Natural killer cell (primary cell): Measurements from ENCODE around the gene FGD2. TPM values are rescaled to one million over a fixed set of nuclear protein-coding genes. Genes with fewer than 3 reads are reported as not detected.

ENCODE experiments used
- ATAC-seq, 3 donors: fragments of 150-1000 bp in 2 of 3; fragments of 200-7000 bp in 1 of 3; cut with Tn5 transposase; 1 replicate in 1 of 3; 2 replicates in 2 of 3; pipeline ENCODE4 v1.10.0; 2021; ENCODE audit warnings: mild to moderate bottlenecking in 2 of 3, moderate library complexity in 2 of 3
- DNase-seq, 2 donors: peaks; one replicate each; pipeline versions ENCODE4 v3.0.0 to v3.0.0-alpha.2; 2013 to 2021; ENCODE audit warnings: mixed read lengths in 1 of 2
- H3K27ac ChIP-seq: one replicate; pipeline ENCODE4 v1.5.1; 2013; ENCODE audit warnings: mild to moderate bottlenecking, low read length
- H3K27me3 ChIP-seq: one replicate; pipeline ENCODE4 v1.6.1; 2013; ENCODE audit warnings: low read length; ENCODE audit not compliant: control insufficient read depth, insufficient read depth
- H3K36me3 ChIP-seq: one replicate; pipeline ENCODE4 v1.6.1; 2013; ENCODE audit warnings: low read length; ENCODE audit not compliant: control insufficient read depth, insufficient read depth
- H3K4me1 ChIP-seq: one replicate; pipeline ENCODE4 v1.6.1; 2013; ENCODE audit warnings: low read length; ENCODE audit not compliant: control insufficient read depth, insufficient read depth
- H3K4me3 ChIP-seq: one replicate; pipeline ENCODE4 v1.5.1; 2013; ENCODE audit warnings: low read length
- H3K9me3 ChIP-seq: one replicate; pipeline ENCODE4 v1.6.1; 2013; ENCODE audit warnings: low read length; ENCODE audit not compliant: control insufficient read depth, insufficient read depth
- H3K27ac Mint-ChIP-seq, 2 donors: one replicate each; pipeline ENCODE4 v1.8.0; 2022; ENCODE audit warnings: mild to moderate bottlenecking in 2 of 2, mixed read lengths in 2 of 2, moderate library complexity in 1 of 2
- H3K27me3 Mint-ChIP-seq, 2 donors: one replicate each; pipeline ENCODE4 v1.8.0; 2022; ENCODE audit warnings: low read depth in 2 of 2, mixed read lengths in 2 of 2
- H3K36me3 Mint-ChIP-seq: one replicate; pipeline ENCODE4 v1.8.0; 2022; ENCODE audit warnings: mixed read lengths
- H3K4me1 Mint-ChIP-seq, 2 donors: one replicate each; pipeline ENCODE4 v1.8.0; 2022; ENCODE audit warnings: mixed read lengths in 2 of 2
- H3K4me3 Mint-ChIP-seq: one replicate; pipeline ENCODE4 v1.8.0; 2022; ENCODE audit warnings: mild to moderate bottlenecking, moderate library complexity, mixed read lengths
- H3K9me3 Mint-ChIP-seq, 2 donors: one replicate each; pipeline ENCODE4 v1.8.0; 2022; ENCODE audit warnings: mixed read lengths in 2 of 2
- WGBS: methylation state at CpG from one replicate; pipeline ENCODE4 v1.1.7; 2013; ENCODE audit warnings: missing lambda C conversion rate; ENCODE audit not compliant: insufficient coverage; 5-methylcytosine and 5-hydroxymethylcytosine counted together
- intact Hi-C: fragments of 100-400 bp; cut with micrococcal nuclease; formaldehyde crosslinking; loops from one replicate; pipeline ENCODE4 v1.14.2; 2022
- total RNA-seq, 4 donors: library from RNA; stranded (reverse); fragments of 120-200 nt in 1 of 4; gene quantifications; one replicate each; pipeline versions ENCODE4 v1.2.3 to v1.2.4, GENCODE V29; 2013 to 2022
- TF ChIP-seq, protein P1 (sequence below): fragments of 200-600 bp; IDR thresholded peaks from one replicate; pipeline ENCODE4 v1.8.0; 2022; ENCODE audit warnings: antibody characterized with exemption

FGD2 gene
- total RNA-seq, 3 donors from 2014 or later (not counting 1 experiment from before 2014, with no cell fraction given) = 6.3 to 22.3 (median 14.1) TPM

- Histone ChIP-seq H3K4me3 (no peak overlapping the region), H3K9me3 (no peaks in the 10 kb centered on the region), H3K27me3 (no peaks in the 10 kb centered on the region), H3K36me3 (no peaks in the 10 kb centered on the region), H3K4me1 (peaks cover 3% of the 10 kb centered on the region), H3K27ac (no peak overlapping the region)
- H3K27ac Mint-ChIP-seq = no peak overlapping the region
- no peaks in the 10 kb centered on the region for H3K36me3 Mint-ChIP-seq
- H3K27me3 Mint-ChIP-seq = no peaks in the 10 kb centered on the region
- DNase-seq (no peak), ATAC-seq (no peak)
- H3K4me1 Mint-ChIP-seq = peaks cover 5% of the 10 kb centered on the region in 2 donors
- no peaks in the 10 kb centered on the region for H3K9me3 Mint-ChIP-seq
- 73% methylated on average over 16 of the region's 19 CpGs for WGBS
- H3K4me3 Mint-ChIP-seq = no peak overlapping the region
- intact Hi-C loops = no loop called here
- TF ChIP-seq, protein P1, sequence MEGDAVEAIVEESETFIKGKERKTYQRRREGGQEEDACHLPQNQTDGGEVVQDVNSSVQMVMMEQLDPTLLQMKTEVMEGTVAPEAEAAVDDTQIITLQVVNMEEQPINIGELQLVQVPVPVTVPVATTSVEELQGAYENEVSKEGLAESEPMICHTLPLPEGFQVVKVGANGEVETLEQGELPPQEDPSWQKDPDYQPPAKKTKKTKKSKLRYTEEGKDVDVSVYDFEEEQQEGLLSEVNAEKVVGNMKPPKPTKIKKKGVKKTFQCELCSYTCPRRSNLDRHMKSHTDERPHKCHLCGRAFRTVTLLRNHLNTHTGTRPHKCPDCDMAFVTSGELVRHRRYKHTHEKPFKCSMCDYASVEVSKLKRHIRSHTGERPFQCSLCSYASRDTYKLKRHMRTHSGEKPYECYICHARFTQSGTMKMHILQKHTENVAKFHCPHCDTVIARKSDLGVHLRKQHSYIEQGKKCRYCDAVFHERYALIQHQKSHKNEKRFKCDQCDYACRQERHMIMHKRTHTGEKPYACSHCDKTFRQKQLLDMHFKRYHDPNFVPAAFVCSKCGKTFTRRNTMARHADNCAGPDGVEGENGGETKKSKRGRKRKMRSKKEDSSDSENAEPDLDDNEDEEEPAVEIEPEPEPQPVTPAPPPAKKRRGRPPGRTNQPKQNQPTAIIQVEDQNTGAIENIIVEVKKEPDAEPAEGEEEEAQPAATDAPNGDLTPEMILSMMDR = no peak
Measured at GRCh38 chr6:37059344-37060194, 54.1 kb downstream of the FGD2 start.

GRCh38 chr6:37060195-37060559, 54.7 kb downstream of the FGD2 start:
- 64% methylated on average over 4 of the region's 4 CpGs for WGBS
- H3K36me3 Mint-ChIP-seq = no peaks in the 10 kb centered on the region
- no peaks in the 10 kb centered on the region for H3K27me3 Mint-ChIP-seq
- H3K27ac ChIP-seq = no peak overlapping the region
- H3K9me3 Mint-ChIP-seq = no peaks in the 10 kb centered on the region
- no peaks in the 10 kb centered on the region for H3K27me3 ChIP-seq
- H3K9me3 ChIP-seq = no peaks in the 10 kb centered on the region
- no peak overlapping the region for H3K4me3 ChIP-seq
- no peaks in the 10 kb centered on the region for H3K4me1 Mint-ChIP-seq
- H3K27ac Mint-ChIP-seq = no peak overlapping the region
- intact Hi-C loops = no loop called here
- H3K36me3 ChIP-seq = no peaks in the 10 kb centered on the region
- ATAC-seq = no peak
- H3K4me1 ChIP-seq = peaks cover 3% of the 10 kb centered on the region
- TF ChIP-seq, protein P1 = no peak
- H3K4me3 Mint-ChIP-seq = no peak overlapping the region
- DNase-seq = no peak

GRCh38 chr6:37061157-37061804, 55.8 kb downstream of the FGD2 start:
- Mint-ChIP-seq H3K27me3 (no peaks in the 10 kb centered on the region), H3K9me3 (no peaks in the 10 kb centered on the region), H3K36me3 (no peaks in the 10 kb centered on the region), H3K4me3 (no peak overlapping the region), H3K27ac (no peak overlapping the region), H3K4me1 (no peaks in the 10 kb centered on the region)
- no peaks in the 10 kb centered on the region for H3K9me3 ChIP-seq
- TF ChIP-seq, protein P1 = no peak
- H3K4me1 ChIP-seq = peaks cover 3% of the 10 kb centered on the region
- no peak overlapping the region for H3K4me3 ChIP-seq
- WGBS = 88% methylated on average over 11 of the region's 11 CpGs
- no peaks in the 10 kb centered on the region for H3K36me3 ChIP-seq
- no peak for DNase-seq
- no peak for ATAC-seq
- no peaks in the 10 kb centered on the region for H3K27me3 ChIP-seq
- intact Hi-C loops = no loop called here
- no peak overlapping the region for H3K27ac ChIP-seq
